IPS-20b (cell line): ENCODE measurements around the gene DCAKD.

Experiments used
- H3K27ac ChIP-seq: one replicate; pipeline ENCODE4 v1.5.1; 2013; ENCODE audit warnings: low read length
- H3K27me3 ChIP-seq: 2 replicates; pipeline ENCODE4 v1.6.1; 2013; ENCODE audit warnings: mild to moderate bottlenecking, low read length, inconsistent platforms; ENCODE audit not compliant: insufficient read depth
- H3K36me3 ChIP-seq: 2 replicates; pipeline ENCODE4 v1.6.1; 2013; ENCODE audit warnings: low read depth, mild to moderate bottlenecking, inconsistent platforms, low read length, moderate library complexity; ENCODE audit not compliant: insufficient read depth
- H3K4me1 ChIP-seq: 2 replicates; pipeline ENCODE4 v1.6.1; 2013; ENCODE audit warnings: mild to moderate bottlenecking, control low read depth, inconsistent platforms, low read length, moderate library complexity; ENCODE audit not compliant: insufficient read depth
- H3K4me3 ChIP-seq: 2 replicates; pipeline ENCODE4 v1.5.1; 2013; ENCODE audit warnings: mild to moderate bottlenecking, low read length, inconsistent platforms
- H3K9ac ChIP-seq: 2 replicates; pipeline ENCODE4 v1.6.1; 2013; ENCODE audit warnings: low read depth, mild to moderate bottlenecking, inconsistent platforms, low read length, moderate library complexity
- H3K9me3 ChIP-seq: 2 replicates; pipeline ENCODE4 v1.6.1; 2013; ENCODE audit warnings: mild to moderate bottlenecking, low read depth, low read length, inconsistent platforms; ENCODE audit not compliant: insufficient read depth

The DCAKD gene

GRCh38 chr17:45051060-45051719 lies at the start of gene DCAKD:
Gene DCAKD (minus strand): TSS chr17:45051632. CDS start chr17:45034885, 16,747 bp downstream.
- Histone ChIP-seq H3K27me3 (no peaks in the 10 kb centered on the region), H3K9me3 (no peaks in the 10 kb centered on the region), H3K36me3 (no peaks in the 10 kb centered on the region), H3K4me3 (peak within 1 kb of the TSS; percentile 96), H3K4me1 (no peaks in the 10 kb centered on the region; the same call in 1 of the 2 replicates), H3K9ac (peak within 1 kb of the TSS; percentile 98), H3K27ac (peak within 1 kb of the TSS; percentile 59)

- Histone ChIP-seq H3K36me3 (peaks cover 86% of the 10 kb centered on the region), H3K27me3 (no peaks in the 10 kb centered on the region), H3K4me3 (no peak overlapping the region), H3K27ac (no peak overlapping the region), H3K9ac (no peak overlapping the region), H3K9me3 (no peaks in the 10 kb centered on the region), H3K4me1 (no peaks in the 10 kb centered on the region)
Observed at GRCh38 chr17:45098869-45099616, 47.6 kb upstream of the DCAKD start.

GRCh38 chr17:45098081-45098868 lies 46.8 kb upstream of the DCAKD start:
- Histone ChIP-seq H3K4me1 (no peaks in the 10 kb centered on the region), H3K27ac (no peak overlapping the region), H3K9me3 (no peaks in the 10 kb centered on the region), H3K27me3 (no peaks in the 10 kb centered on the region), H3K9ac (no peak overlapping the region), H3K4me3 (no peak overlapping the region), H3K36me3 (peaks cover 86% of the 10 kb centered on the region)

- Histone ChIP-seq H3K9ac (no peak overlapping the region), H3K36me3 (peaks cover 86% of the 10 kb centered on the region)
Observed at GRCh38 chr17:45096926-45097325, 45.5 kb upstream of the DCAKD start.

GRCh38 chr17:45096141-45096540 lies 44.7 kb upstream of the DCAKD start:
- H3K36me3 ChIP-seq: peaks cover 86% of the 10 kb centered on the region
- no peak overlapping the region for H3K4me3 ChIP-seq
- no peak overlapping the region for H3K9ac ChIP-seq
- H3K4me1 ChIP-seq: no peaks in the 10 kb centered on the region
- H3K9me3 ChIP-seq: no peaks in the 10 kb centered on the region
- H3K27me3 ChIP-seq: no peaks in the 10 kb centered on the region
- H3K27ac ChIP-seq: no peak overlapping the region

More at GRCh38 chr17:45096926-45097325, 45.5 kb upstream of the DCAKD start:
- Histone ChIP-seq H3K27ac (no peak overlapping the region), H3K27me3 (no peaks in the 10 kb centered on the region), H3K4me1 (no peaks in the 10 kb centered on the region), H3K9me3 (no peaks in the 10 kb centered on the region), H3K4me3 (no peak overlapping the region)

- Histone ChIP-seq H3K27ac (no peak overlapping the region), H3K4me1 (peaks cover 4% of the 10 kb centered on the region), H3K9ac (no peak overlapping the region), H3K4me3 (no peak overlapping the region), H3K27me3 (no peaks in the 10 kb centered on the region), H3K9me3 (no peaks in the 10 kb centered on the region), H3K36me3 (peaks cover 91% of the 10 kb centered on the region)
Observed at GRCh38 chr17:45093444-45094110, 42.1 kb upstream of the DCAKD start.

GRCh38 chr17:45092911-45093430 lies 41.5 kb upstream of the DCAKD start:
- H3K9ac ChIP-seq: no peak overlapping the region
- no peak overlapping the region for H3K27ac ChIP-seq
- peaks cover 91% of the 10 kb centered on the region for H3K36me3 ChIP-seq
- no peaks in the 10 kb centered on the region for H3K9me3 ChIP-seq
- H3K4me1 ChIP-seq: peaks cover 4% of the 10 kb centered on the region
- no peak overlapping the region for H3K4me3 ChIP-seq
- H3K27me3 ChIP-seq: no peaks in the 10 kb centered on the region

- Histone ChIP-seq H3K9me3 (no peaks in the 10 kb centered on the region), H3K36me3 (peaks cover 91% of the 10 kb centered on the region)
Observed at GRCh38 chr17:45091778-45092425, 40.5 kb upstream of the DCAKD start.

GRCh38 chr17:45090711-45091110 lies 39.3 kb upstream of the DCAKD start:
- Histone ChIP-seq H3K4me1 (peaks cover 4% of the 10 kb centered on the region), H3K27me3 (no peaks in the 10 kb centered on the region), H3K36me3 (peaks cover 89% of the 10 kb centered on the region), H3K9me3 (no peaks in the 10 kb centered on the region), H3K4me3 (peak overlapping the region; percentile 19; the same call in 1 of the 2 replicates), H3K9ac (peak overlapping the region; percentile 17; the same call in 1 of the 2 replicates), H3K27ac (no peak overlapping the region)

More at GRCh38 chr17:45091778-45092425, 40.5 kb upstream of the DCAKD start:
- Histone ChIP-seq H3K9ac (no peak overlapping the region), H3K4me3 (no peak overlapping the region), H3K4me1 (peaks cover 4% of the 10 kb centered on the region), H3K27me3 (no peaks in the 10 kb centered on the region), H3K27ac (no peak overlapping the region)

GRCh38 chr17:45088741-45089140 lies 37.3 kb upstream of the DCAKD start:
- H3K27me3 ChIP-seq: no peaks in the 10 kb centered on the region
- H3K4me1 ChIP-seq: peaks cover 4% of the 10 kb centered on the region
- H3K27ac ChIP-seq: no peak overlapping the region
- no peak overlapping the region for H3K4me3 ChIP-seq
- H3K9ac ChIP-seq: no peak overlapping the region
- no peaks in the 10 kb centered on the region for H3K9me3 ChIP-seq
- peaks cover 93% of the 10 kb centered on the region for H3K36me3 ChIP-seq
